PC-9 (cell line): Measurements from ENCODE around the gene FAM120A. TPM values are rescaled to one million over a fixed set of nuclear protein-coding genes. Genes with fewer than 3 reads are reported as not detected.

Source experiments
- BruUV-seq: library from RNA; stranded (reverse); fragments of 400-500 nt; replicated peaks from 2 replicates; lab custom pipeline; 2021; lab: Mats Ljungman, UMichigan
- CTCF ChIA-PET: fragments of 300-600 bp; sonication (Branson Sonifier 250); formaldehyde crosslinking; loops from one replicate; lab custom pipeline; 2022; ENCODE audit warnings: antibody characterized with exemption; lab: Charles Lee
- POLR2A ChIA-PET: fragments of 300-600 bp; sonication (Branson Sonifier 250); formaldehyde crosslinking; loops from one replicate; lab custom pipeline; 2022; ENCODE audit warnings: antibody characterized with exemption; ENCODE audit not compliant: unreplicated experiment; lab: Charles Lee
- DNase-seq, 2 experiments: peaks; one replicate each; pipeline versions ENCODE4 v3.0.0 to v3.0.0-alpha.2; 2015 to 2022; ENCODE audit warnings: mixed read lengths in 1 of 2
- H2AFZ ChIP-seq: fragments of 200-600 bp; sonication (generic); 2 replicates; pipeline ENCODE4 v1.8.1; 2017; ENCODE audit warnings: antibody characterized with exemption
- H3F3A ChIP-seq: fragments of 200-600 bp; sonication (generic); 2 replicates; pipeline ENCODE4 v1.8.1; 2017; ENCODE audit warnings: antibody characterized with exemption, mild to moderate bottlenecking, low read depth; ENCODE audit not compliant: insufficient read depth
- H3K27ac ChIP-seq: fragments of 200-600 bp; sonication (generic); 2 replicates; pipeline ENCODE4 v1.6.1; 2016; ENCODE audit warnings: mixed run types
- H3K27me3 ChIP-seq: fragments of 200-600 bp; sonication (generic); 2 replicates; pipeline ENCODE4 v1.6.1; 2016; ENCODE audit warnings: low read depth, mixed run types; ENCODE audit not compliant: insufficient read depth
- H3K36me3 ChIP-seq: fragments of 200-600 bp; sonication (generic); 2 replicates; pipeline ENCODE4 v1.6.1; 2016; ENCODE audit warnings: low read depth, mixed run types
- H3K4me1 ChIP-seq: fragments of 200-600 bp; sonication (generic); replicated peaks from 2 replicates; pipeline ENCODE4 v1.6.1; 2016; ENCODE audit warnings: mixed run types; ENCODE audit not compliant: insufficient read depth
- H3K4me2 ChIP-seq: fragments of 200-600 bp; sonication (generic); 2 replicates; pipeline ENCODE4 v1.6.1; 2017; ENCODE audit warnings: mixed run types
- H3K4me3 ChIP-seq: fragments of 200-600 bp; sonication (generic); 2 replicates; pipeline ENCODE4 v1.6.1; 2016; ENCODE audit warnings: mixed run types
- H3K79me2 ChIP-seq: fragments of 200-600 bp; sonication (generic); 2 replicates; pipeline ENCODE4 v1.6.1; 2017; ENCODE audit warnings: low read depth, mixed run types
- H3K9me2 ChIP-seq: fragments of 200-600 bp; sonication (generic); 2 replicates; pipeline ENCODE4 v1.8.1; 2017; ENCODE audit warnings: mild to moderate bottlenecking; ENCODE audit not compliant: insufficient read depth
- H3K9me3 ChIP-seq: fragments of 200-600 bp; sonication (generic); 2 replicates; pipeline ENCODE4 v1.8.1; 2016; ENCODE audit warnings: low read depth; ENCODE audit not compliant: insufficient read depth
- H4K20me1 ChIP-seq: fragments of 200-600 bp; sonication (generic); 2 replicates; pipeline ENCODE4 v1.8.1; 2017; ENCODE audit not compliant: insufficient read depth
- EZH2 ChIP-seq: fragments of 200-600 bp; sonication (generic); IDR thresholded peaks from 2 replicates; pipeline ENCODE4 v1.8.0; 2017; ENCODE audit warnings: antibody characterized with exemption, low read depth
- intact Hi-C: fragments of 100-400 bp; cut with micrococcal nuclease; formaldehyde crosslinking; loops from one replicate; pipeline ENCODE4 v1.10.0; 2022; ENCODE audit not compliant: unreplicated experiment
- total RNA-seq: library from RNA; stranded (reverse); gene quantifications from 2 replicates; pipeline ENCODE4 v1.2.3, GENCODE V29; 2021
- TF ChIP-seq, protein P1 (sequence below): fragments of 200-600 bp; sonication (generic); conservative IDR thresholded peaks from 2 replicates; pipeline ENCODE4 v1.6.1; 2017; ENCODE audit warnings: mixed run types, antibody characterized with exemption, mild to moderate bottlenecking, moderate library complexity

The FAM120A gene
- total RNA-seq, 1 experiment from 2014 or later, result 171 TPM

DNA sequence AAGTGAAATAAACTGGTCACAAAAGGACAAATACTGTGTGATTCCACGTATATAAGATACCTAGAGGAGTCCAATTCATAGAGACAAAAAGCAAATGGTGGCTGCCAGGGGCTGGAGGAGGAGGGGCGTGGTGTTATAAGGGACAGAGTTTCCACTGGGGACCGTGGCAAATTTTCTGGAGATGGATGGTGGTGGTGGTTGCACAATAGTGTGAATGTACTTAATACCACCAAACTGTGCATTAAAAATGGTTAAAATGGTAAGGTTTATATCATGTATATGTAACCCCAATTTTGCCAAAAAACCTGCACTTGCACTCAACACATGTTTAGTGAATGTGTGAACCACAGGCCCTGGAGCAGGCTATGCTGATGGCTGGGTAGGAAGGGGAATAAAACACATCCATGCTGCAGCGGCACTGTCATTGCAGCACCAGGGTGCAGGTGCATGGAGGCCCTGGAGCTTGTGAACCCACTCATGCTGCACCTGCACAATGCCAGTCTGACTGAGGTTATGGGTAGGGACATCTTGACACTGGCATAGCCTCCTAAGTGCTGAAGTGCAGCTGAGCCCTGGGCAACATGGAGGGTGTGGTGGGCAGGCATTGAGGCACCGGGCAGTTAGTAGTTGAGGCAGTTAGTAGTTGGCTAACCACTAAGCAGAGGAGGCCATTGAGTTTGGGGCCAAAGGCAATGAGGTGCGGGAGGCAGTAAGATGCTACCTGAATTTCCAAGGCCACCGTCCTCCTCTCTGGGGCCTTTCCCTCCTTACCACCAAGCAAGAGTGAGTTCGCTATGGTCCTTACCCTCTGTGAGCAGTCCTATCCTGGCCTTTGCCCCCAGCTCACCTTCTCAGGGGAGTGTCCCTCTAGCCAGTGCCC lies 121.4 kb downstream of the FAM120A start:
- ChIA-PET POLR2A (interaction anchor here (0.7 kb wide), 1 partner anchor 66 kb away, joined by 3 read pairs; no protein-coding TSS in a partner anchor), CTCF (no interaction called here)
- H3F3A ChIP-seq, result no peaks in the 10 kb centered on the region; the same call in 1 of the 2 replicates
- H3K4me3 ChIP-seq, result no peak overlapping the region
- intact Hi-C loops, result no loop called here
- no peak overlapping the region for H3K4me2 ChIP-seq
- TF ChIP-seq, protein P1, sequence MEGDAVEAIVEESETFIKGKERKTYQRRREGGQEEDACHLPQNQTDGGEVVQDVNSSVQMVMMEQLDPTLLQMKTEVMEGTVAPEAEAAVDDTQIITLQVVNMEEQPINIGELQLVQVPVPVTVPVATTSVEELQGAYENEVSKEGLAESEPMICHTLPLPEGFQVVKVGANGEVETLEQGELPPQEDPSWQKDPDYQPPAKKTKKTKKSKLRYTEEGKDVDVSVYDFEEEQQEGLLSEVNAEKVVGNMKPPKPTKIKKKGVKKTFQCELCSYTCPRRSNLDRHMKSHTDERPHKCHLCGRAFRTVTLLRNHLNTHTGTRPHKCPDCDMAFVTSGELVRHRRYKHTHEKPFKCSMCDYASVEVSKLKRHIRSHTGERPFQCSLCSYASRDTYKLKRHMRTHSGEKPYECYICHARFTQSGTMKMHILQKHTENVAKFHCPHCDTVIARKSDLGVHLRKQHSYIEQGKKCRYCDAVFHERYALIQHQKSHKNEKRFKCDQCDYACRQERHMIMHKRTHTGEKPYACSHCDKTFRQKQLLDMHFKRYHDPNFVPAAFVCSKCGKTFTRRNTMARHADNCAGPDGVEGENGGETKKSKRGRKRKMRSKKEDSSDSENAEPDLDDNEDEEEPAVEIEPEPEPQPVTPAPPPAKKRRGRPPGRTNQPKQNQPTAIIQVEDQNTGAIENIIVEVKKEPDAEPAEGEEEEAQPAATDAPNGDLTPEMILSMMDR, result no peak
- no peak for TF ChIP-seq EZH2
- H3K79me2 ChIP-seq, result peaks cover 13% of the 10 kb centered on the region
- no peak overlapping the region for H2AFZ ChIP-seq
- no peaks in the 10 kb centered on the region for H3K36me3 ChIP-seq
- DNase-seq, result no peak
- no peaks in the 10 kb centered on the region for H3K9me3 ChIP-seq
- no TSS peak for BruUV-seq
- H3K9me2 ChIP-seq, result no peaks in the 10 kb centered on the region
- H3K27ac ChIP-seq, result no peak overlapping the region
- H3K4me1 ChIP-seq, result peaks cover 9% of the 10 kb centered on the region
- H4K20me1 ChIP-seq, result no peaks in the 10 kb centered on the region
- no peaks in the 10 kb centered on the region for H3K27me3 ChIP-seq

DNA sequence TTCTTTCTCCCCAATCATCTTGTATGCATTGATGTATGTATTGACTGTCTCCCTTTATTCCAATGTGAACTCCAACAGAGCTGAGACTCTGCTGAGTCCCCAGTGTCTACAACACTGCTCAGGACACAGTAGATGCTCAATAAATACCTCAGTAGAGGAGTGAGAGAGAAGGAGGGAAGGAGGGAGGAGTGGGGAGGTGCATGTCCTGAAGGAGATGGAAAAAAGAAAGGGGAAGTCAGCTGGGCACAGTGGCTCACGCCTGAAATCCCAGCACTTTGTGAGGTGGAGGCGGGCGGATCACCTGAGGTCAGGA lies 122.0 kb downstream of the FAM120A start:
- no peak for DNase-seq
- TF ChIP-seq EZH2, result no peak
- CTCF ChIA-PET, result no interaction called here
- Histone ChIP-seq H3K27me3 (no peaks in the 10 kb centered on the region), H3K79me2 (peaks cover 18% of the 10 kb centered on the region), H3K36me3 (no peaks in the 10 kb centered on the region), H3K4me1 (peaks cover 14% of the 10 kb centered on the region), H4K20me1 (peaks cover 2% of the 10 kb centered on the region; the same call in 1 of the 2 replicates), H3F3A (no peaks in the 10 kb centered on the region; the same call in 1 of the 2 replicates), H3K9me2 (no peaks in the 10 kb centered on the region), H3K4me3 (no peak overlapping the region), H3K27ac (no peak overlapping the region), H2AFZ (no peak overlapping the region), H3K4me2 (no peak overlapping the region), H3K9me3 (no peaks in the 10 kb centered on the region)
- POLR2A ChIA-PET, result interaction anchor here (0.7 kb wide), 1 partner anchor 66 kb away, joined by 3 read pairs; no protein-coding TSS in a partner anchor
- intact Hi-C loops, result no loop called here
- BruUV-seq, result no TSS peak

DNA sequence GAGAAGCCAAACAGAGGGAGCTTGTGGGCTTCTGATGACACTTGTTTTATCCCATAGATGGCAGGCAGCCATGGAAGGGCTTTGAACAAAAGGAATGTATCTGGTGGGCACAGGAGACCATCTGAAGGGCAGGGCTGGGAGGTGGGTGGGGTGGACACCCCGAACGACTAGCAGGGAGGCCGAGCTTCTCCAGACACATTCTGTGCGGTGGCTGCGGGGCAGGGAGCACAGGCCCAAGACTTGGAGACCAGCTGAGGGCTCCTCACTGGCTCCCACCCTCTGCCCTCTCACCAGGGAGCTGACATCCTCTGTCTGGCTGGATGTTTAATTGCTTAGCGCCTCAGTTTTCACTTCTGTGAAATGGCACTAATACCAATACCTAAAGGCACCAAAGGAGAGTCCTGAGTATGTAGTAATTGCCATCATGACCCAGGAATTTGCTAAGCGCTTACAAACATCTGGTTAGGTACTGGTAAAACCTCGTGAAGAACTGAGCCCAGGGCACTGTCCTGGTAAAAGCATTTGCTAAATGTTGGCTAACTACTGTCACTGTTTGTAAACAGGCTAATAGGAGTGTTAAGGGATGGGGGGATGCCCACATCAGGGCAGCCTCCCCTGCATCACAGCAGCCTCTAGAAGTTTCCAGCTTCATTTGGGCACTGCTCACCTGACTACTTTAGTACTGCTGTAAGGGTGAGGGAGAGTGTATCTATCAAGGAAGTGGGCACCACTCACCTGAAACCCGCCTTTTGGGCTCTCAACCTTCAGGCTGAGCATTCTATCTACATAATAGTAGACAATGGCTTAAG lies 122.8 kb downstream of the FAM120A start:
- Histone ChIP-seq H3K27me3 (no peaks in the 10 kb centered on the region), H3K79me2 (peaks cover 27% of the 10 kb centered on the region), H3K4me2 (no peak overlapping the region), H3K36me3 (no peaks in the 10 kb centered on the region), H4K20me1 (peaks cover 5% of the 10 kb centered on the region; the same call in 1 of the 2 replicates), H3K27ac (no peak overlapping the region), H3K4me3 (no peak overlapping the region), H2AFZ (no peak overlapping the region), H3K9me2 (no peaks in the 10 kb centered on the region), H3K4me1 (peaks cover 14% of the 10 kb centered on the region), H3K9me3 (no peaks in the 10 kb centered on the region), H3F3A (no peaks in the 10 kb centered on the region; the same call in 1 of the 2 replicates)
- intact Hi-C loops, result no loop called here
- ChIA-PET POLR2A (interaction anchor here (0.6 kb wide), 1 partner anchor 1019 kb away, joined by 12 read pairs; the partner anchor contains the start of gene FBP2), CTCF (no interaction called here)
- no TSS peak for BruUV-seq
- no peak for TF ChIP-seq EZH2
- TF ChIP-seq, protein P1, result no peak
- no peak for DNase-seq
